ENCODE measurements around the gene ABCA2. TPM values are rescaled to one million over a fixed set of nuclear protein-coding genes. Genes with fewer than 3 reads are reported as not detected.

The ABCA2 gene
- total RNA-seq, 4 donors from 2014 or later, result 51.1 to 204 (median 96.5) TPM

GRCh38 chr9:136957461-136957860 lies 70.6 kb downstream of the ABCA2 start:
- DNase-seq, result no peak
- H3K9me3 ChIP-seq, result no peaks in the 10 kb centered on the region
- no peaks in the 10 kb centered on the region for H3K4me1 ChIP-seq
- no peaks in the 10 kb centered on the region for H3K36me3 ChIP-seq
- no peak for TF ChIP-seq CTCF (IDR thresholded peaks at IDR 0.05)
- TF ChIP-seq POLR2A (IDR thresholded peaks at IDR 0.05), result no peak
- no peak for TF ChIP-seq EP300 (IDR thresholded peaks at IDR 0.05; ENCODE audit: low read depth)
- TF ChIP-seq POLR2AphosphoS5 (IDR thresholded peaks at IDR 0.05), result no peak
- in situ Hi-C loops (cut with MboI; ENCODE audit: low pct_ligation_motif_present in 1 of 4, low pct_unique_long_range_greater_than_20kb in 1 of 4, low sequenced_read_pairs in 3 of 4), result no loop called here
- 80 to 87% methylated on average over 1 of the region's 1 CpG for WGBS, 2 donors (ENCODE audit: low coverage in 1 of 2)
- H3K27ac ChIP-seq, result no peak overlapping the region
- H3K4me3 ChIP-seq, result no peak overlapping the region
- intact Hi-C loops (cut with DNase I; ENCODE audit: low total_unique reads), result no loop called here
- no peaks in the 10 kb centered on the region for H3K27me3 ChIP-seq

Other genes with a start within 250 kb of the ABCA2 start
- gene TMEM141, start 236.9 kb downstream of the ABCA2 start, total RNA-seq, result 100 to 1,000 TPM; 179 to 392 (median 224) TPM
- 100 to 1,000 TPM in 1 of 4 donors, 10 to 100 TPM in 3; 25.2 to 161 (median 63.5) TPM for gene CCDC183, start 231.9 kb downstream of the ABCA2 start, total RNA-seq
- 100 to 1,000 TPM in 3 of 4 donors, 10 to 100 TPM in 1; 71.3 to 227 (median 160) TPM for gene RABL6, start 220.3 kb downstream of the ABCA2 start, total RNA-seq
- gene AJM1, start 185.8 kb downstream of the ABCA2 start, total RNA-seq, result 10 to 100 TPM in 3 of 4 donors, 1 to 10 TPM in 1; 9.8 to 26.5 (median 17.0) TPM
- gene PHPT1, start 178.8 kb downstream of the ABCA2 start, total RNA-seq, result 100 to 1,000 TPM in 2 of 4 donors, 10 to 100 TPM in 2; 69.7 to 134 (median 107) TPM
- gene MAMDC4, start 175.9 kb downstream of the ABCA2 start, total RNA-seq, result 10 to 100 TPM; 11.4 to 52.5 (median 23.2) TPM
- gene EDF1, start 161.9 kb downstream of the ABCA2 start, total RNA-seq, result 100 to 1,000 TPM; 353 to 618 (median 555) TPM
- gene TRAF2, start 141.7 kb downstream of the ABCA2 start, total RNA-seq, result 10 to 100 TPM; 12.5 to 60.6 (median 13.8) TPM
- gene FBXW5, start 83.5 kb downstream of the ABCA2 start, total RNA-seq, result 100 to 1,000 TPM; 294 to 820 (median 446) TPM
- 1 to 10 TPM in 3 of 4 donors, not detected in 1; 4.3 to 7.9 (median 6.4) TPM for gene C8G, start 83.0 kb downstream of the ABCA2 start, total RNA-seq
- 10 to 100 TPM in 1 of 4 donors, 1 to 10 TPM in 3; 1.2 to 52.7 (median 5.5) TPM for gene LCN12, start 76.0 kb downstream of the ABCA2 start, total RNA-seq
- gene PTGDS, start 50.7 kb downstream of the ABCA2 start, total RNA-seq, result 10 to 100 TPM in 3 of 4 donors, 1 to 10 TPM in 1; 6.8 to 59.1 (median 17.8) TPM
- gene LCNL1, start 45.2 kb downstream of the ABCA2 start, total RNA-seq, result under 1 TPM in 2 of 4 donors, not detected in 2; 0.27 to 0.75 TPM
- 10 to 100 TPM; 49.3 to 85.2 (median 66.0) TPM for gene PAXX, start 35.8 kb downstream of the ABCA2 start, total RNA-seq
- gene CLIC3, start 31.7 kb downstream of the ABCA2 start, total RNA-seq, result 1 to 10 TPM in 2 of 4 donors, not detected in 2; 2.5 to 3.8 TPM
- gene FUT7, start 3.9 kb upstream of the ABCA2 start, total RNA-seq, result not detected
- gene NPDC1, start 17.9 kb upstream of the ABCA2 start, total RNA-seq, result 100 to 1,000 TPM in 2 of 4 donors, 10 to 100 TPM in 2; 58.0 to 972 (median 274) TPM
- gene ENTPD2, start 25.8 kb upstream of the ABCA2 start, total RNA-seq, result 10 to 100 TPM in 3 of 4 donors, 1 to 10 TPM in 1; 3.6 to 17.1 (median 14.1) TPM
- gene SAPCD2, start 42.3 kb upstream of the ABCA2 start, total RNA-seq, result 10 to 100 TPM in 1 of 4 donors, 1 to 10 TPM in 2, under 1 TPM in 1; 0.37 to 37.2 (median 3.3) TPM
- 10 to 100 TPM in 2 of 4 donors, 1 to 10 TPM in 2; 6.4 to 28.8 (median 11.7) TPM for gene UAP1L1, start 49.3 kb upstream of the ABCA2 start, total RNA-seq
- gene MAN1B1, start 58.7 kb upstream of the ABCA2 start, total RNA-seq, result 100 to 1,000 TPM in 1 of 4 donors, 10 to 100 TPM in 3; 56.5 to 106 (median 70.0) TPM
- 100 to 1,000 TPM in 2 of 4 donors, 10 to 100 TPM in 2; 54.2 to 141 (median 103) TPM for gene DPP7, start 86.5 kb upstream of the ABCA2 start, total RNA-seq
- under 1 TPM in 1 of 4 donors, not detected in 3; 0.14 TPM for gene GRIN1, start 110.9 kb upstream of the ABCA2 start, total RNA-seq
- 100 to 1,000 TPM in 1 of 4 donors, 10 to 100 TPM in 3; 31.8 to 437 (median 64.8) TPM for gene LRRC26, start 141.8 kb upstream of the ABCA2 start, total RNA-seq
- not detected for gene TMEM210, start 143.8 kb upstream of the ABCA2 start, total RNA-seq
- 100 to 1,000 TPM in 2 of 4 donors, 10 to 100 TPM in 2; 37.0 to 176 (median 70.3) TPM for gene ANAPC2, start 160.3 kb upstream of the ABCA2 start, total RNA-seq
- gene SSNA1, start 160.4 kb upstream of the ABCA2 start, total RNA-seq, result 100 to 1,000 TPM in 2 of 4 donors, 10 to 100 TPM in 2; 93.5 to 104 (median 99.8) TPM
- 100 to 1,000 TPM in 2 of 4 donors, 10 to 100 TPM in 2; 76.2 to 228 (median 117) TPM for gene TPRN, start 172.5 kb upstream of the ABCA2 start, total RNA-seq
- gene TMEM203, start 177.4 kb upstream of the ABCA2 start, total RNA-seq, result 10 to 100 TPM; 18.9 to 42.1 (median 28.7) TPM
- 10 to 100 TPM; 14.3 to 47.5 (median 22.0) TPM for gene NDOR1, start 177.5 kb upstream of the ABCA2 start, total RNA-seq
- gene RNF208, start 194.0 kb upstream of the ABCA2 start, total RNA-seq, result 10 to 100 TPM in 1 of 4 donors, 1 to 10 TPM in 2, not detected in 1; 2.3 to 26.5 (median 7.5) TPM
- gene CYSRT1, start 196.9 kb upstream of the ABCA2 start, total RNA-seq, result not detected
- not detected for gene RNF224, start 199.3 kb upstream of the ABCA2 start, total RNA-seq
- not detected for gene SLC34A3, start 202.7 kb upstream of the ABCA2 start, total RNA-seq
- gene TUBB4B, start 213.1 kb upstream of the ABCA2 start, total RNA-seq, result 100 to 1,000 TPM; 223 to 390 (median 348) TPM
- gene STPG3, start 223.0 kb upstream of the ABCA2 start, total RNA-seq, result not detected
- 10 to 100 TPM; 28.1 to 90.5 (median 53.9) TPM for gene NELFB, start 227.1 kb upstream of the ABCA2 start, total RNA-seq
- 100 to 1,000 TPM in 1 of 4 donors, 10 to 100 TPM in 3; 49.2 to 121 (median 71.7) TPM for gene TOR4A, start 249.5 kb upstream of the ABCA2 start, total RNA-seq

Data from transverse colon (tissue), 4 donors.